ENCODE measurements around the gene MACROD2.
A peak's percentile ranks its signal among the peaks of the same experiment; 100 is the strongest.

The MACROD2 gene

GRCh38 chr20:15333170-15333569 lies 1337.9 kb downstream of the MACROD2 start:
- H3K4me3 ChIP-seq (replicated peaks; ENCODE audit: low read depth, low read length), result peak overlapping the region; percentile 43
- no peaks in the 10 kb centered on the region for H3K27me3 ChIP-seq (replicated peaks; ENCODE audit: control insufficient read depth, insufficient read depth, low read length)
- peak; percentile 32 for DNase-seq (ENCODE audit: extremely low read depth, insufficient read length)
- TF ChIP-seq CTCF (IDR thresholded peaks at IDR 0.05; ENCODE audit: insufficient read depth, low read length, poor library complexity, severe bottlenecking), result no peak
- H3K36me3 ChIP-seq (ENCODE audit: control insufficient read depth, insufficient read depth, low read length), result no peaks in the 10 kb centered on the region

GRCh38 chr20:15336011-15336410 lies 1340.7 kb downstream of the MACROD2 start:
- no peak overlapping the region for H3K4me3 ChIP-seq (replicated peaks; ENCODE audit: low read depth, low read length)
- no peaks in the 10 kb centered on the region for H3K36me3 ChIP-seq (ENCODE audit: control insufficient read depth, insufficient read depth, low read length)
- no peaks in the 10 kb centered on the region for H3K27me3 ChIP-seq (replicated peaks; ENCODE audit: control insufficient read depth, insufficient read depth, low read length)
- no peak for DNase-seq (ENCODE audit: extremely low read depth, insufficient read length)
- TF ChIP-seq CTCF (IDR thresholded peaks at IDR 0.05; ENCODE audit: insufficient read depth, low read length, poor library complexity, severe bottlenecking), result no peak

- no peaks in the 10 kb centered on the region for H3K36me3 ChIP-seq (ENCODE audit: control insufficient read depth, insufficient read depth, low read length)
- TF ChIP-seq CTCF (IDR thresholded peaks at IDR 0.05; ENCODE audit: insufficient read depth, low read length, poor library complexity, severe bottlenecking), result no peak
- H3K27me3 ChIP-seq (replicated peaks; ENCODE audit: control insufficient read depth, insufficient read depth, low read length), result no peaks in the 10 kb centered on the region
- DNase-seq (ENCODE audit: extremely low read depth, insufficient read length), result no peak
- no peak overlapping the region for H3K4me3 ChIP-seq (replicated peaks; ENCODE audit: low read depth, low read length)
Observed at GRCh38 chr20:15336536-15336935, 1341.2 kb downstream of the MACROD2 start.

GRCh38 chr20:15339264-15339663 lies 1343.9 kb downstream of the MACROD2 start:
- no peak overlapping the region for H3K4me3 ChIP-seq (replicated peaks; ENCODE audit: low read depth, low read length)
- H3K36me3 ChIP-seq (ENCODE audit: control insufficient read depth, insufficient read depth, low read length), result no peaks in the 10 kb centered on the region
- H3K27me3 ChIP-seq (replicated peaks; ENCODE audit: control insufficient read depth, insufficient read depth, low read length), result no peaks in the 10 kb centered on the region
- no peak for DNase-seq (ENCODE audit: extremely low read depth, insufficient read length)
- TF ChIP-seq CTCF (IDR thresholded peaks at IDR 0.05; ENCODE audit: insufficient read depth, low read length, poor library complexity, severe bottlenecking), result no peak

GRCh38 chr20:15342991-15343523 lies 1347.7 kb downstream of the MACROD2 start:
- DNase-seq (ENCODE audit: extremely low read depth, insufficient read length), result no peak
- Histone ChIP-seq H3K27me3 (replicated peaks; ENCODE audit: control insufficient read depth, insufficient read depth, low read length) (no peaks in the 10 kb centered on the region), H3K36me3 (ENCODE audit: control insufficient read depth, insufficient read depth, low read length) (no peaks in the 10 kb centered on the region), H3K4me3 (replicated peaks; ENCODE audit: low read depth, low read length) (no peak overlapping the region)
- TF ChIP-seq CTCF (IDR thresholded peaks at IDR 0.05; ENCODE audit: insufficient read depth, low read length, poor library complexity, severe bottlenecking), result no peak

GRCh38 chr20:15345287-15345686 lies 1350.0 kb downstream of the MACROD2 start:
- Histone ChIP-seq H3K36me3 (ENCODE audit: control insufficient read depth, insufficient read depth, low read length) (no peaks in the 10 kb centered on the region), H3K4me3 (replicated peaks; ENCODE audit: low read depth, low read length) (no peak overlapping the region), H3K27me3 (replicated peaks; ENCODE audit: control insufficient read depth, insufficient read depth, low read length) (no peaks in the 10 kb centered on the region)
- DNase-seq (ENCODE audit: extremely low read depth, insufficient read length), result no peak
- peak; percentile 4 for TF ChIP-seq CTCF (IDR thresholded peaks at IDR 0.05; ENCODE audit: insufficient read depth, low read length, poor library complexity, severe bottlenecking)

Data from GM06990 (cell line).